Measurements from ENCODE around the gene OR10X1.

- TF ChIP-seq CTCF (IDR thresholded peaks at IDR 0.05) (no peak), EZH2 (IDR thresholded peaks at IDR 0.05; ENCODE audit: borderline replicate concordance, insufficient read depth, low read depth, low read length, poor library complexity, severe bottlenecking) (no peak)
Observed at GRCh38 chr1:158547533-158547932, 32.2 kb downstream of the OR10X1 start.

Measured in B cell (primary cell).